ENCODE data around the gene LARP4.
A peak's percentile ranks its signal among the peaks of the same experiment; 100 is the strongest.
"Not testable (repeated sequence)": the region's sequence is repeated elsewhere in the genome, so short reads cannot be mapped to it uniquely, and the experiment has no call there.

LARP4 gene

GRCh38 chr12:50400638-50401499, at the start of gene LARP4:
LARP4 (plus strand) TSS chr12:50400885; CDS start chr12:50401011, 126 bp downstream.
- peak; percentile 100 for DNase-seq (ENCODE audit: low spot score)

- peak; percentile 85 for DNase-seq (ENCODE audit: low spot score)
These were observed 49.3 kb upstream of the LARP4 start for GRCh38 chr12:50351120-50352043.

- no peak for DNase-seq (ENCODE audit: low spot score)
These were observed 47.3 kb upstream of the LARP4 start for GRCh38 chr12:50353404-50353803.

- DNase-seq (ENCODE audit: low spot score): no peak
These were observed 46.7 kb upstream of the LARP4 start for GRCh38 chr12:50353869-50354593.

- DNase-seq (ENCODE audit: low spot score): peak; percentile 32
These were observed 45.8 kb upstream of the LARP4 start for GRCh38 chr12:50354908-50355307.

- no peak for DNase-seq (ENCODE audit: low spot score)
These were observed 45.3 kb upstream of the LARP4 start for GRCh38 chr12:50355365-50355764.

- DNase-seq (ENCODE audit: low spot score): no peak
These were observed 38.0 kb upstream of the LARP4 start for GRCh38 chr12:50362671-50363070.

- DNase-seq (ENCODE audit: low spot score): no peak
These were observed 37.5 kb upstream of the LARP4 start for GRCh38 chr12:50363141-50363540.

GRCh38 chr12:50365709-50366406, 34.8 kb upstream of the LARP4 start:
- no peak for DNase-seq (ENCODE audit: low spot score)

- not testable (repeated sequence) for DNase-seq (ENCODE audit: low spot score)
These were observed 30.0 kb upstream of the LARP4 start for GRCh38 chr12:50370672-50371071.

- DNase-seq (ENCODE audit: low spot score): no peak
These were observed 24.9 kb upstream of the LARP4 start for GRCh38 chr12:50375802-50376201.

- no peak for DNase-seq (ENCODE audit: low spot score)
These were observed 19.8 kb upstream of the LARP4 start for GRCh38 chr12:50380761-50381325.

GRCh38 chr12:50387487-50387886, 13.2 kb upstream of the LARP4 start:
- DNase-seq (ENCODE audit: low spot score): no peak

GRCh38 chr12:50387972-50388478, 12.7 kb upstream of the LARP4 start:
- no peak for DNase-seq (ENCODE audit: low spot score)

- DNase-seq (ENCODE audit: low spot score): not testable (repeated sequence)
These were observed 11.9 kb upstream of the LARP4 start for GRCh38 chr12:50388793-50389192.

- peak; percentile 62 for DNase-seq (ENCODE audit: low spot score)
These were observed 10.4 kb upstream of the LARP4 start for GRCh38 chr12:50390316-50390741.

- DNase-seq (ENCODE audit: low spot score): no peak
These were observed 6.1 kb upstream of the LARP4 start for GRCh38 chr12:50394469-50395029.

GRCh38 chr12:50397117-50397650, 3.5 kb upstream of the LARP4 start:
- DNase-seq (ENCODE audit: low spot score): no peak

- no peak for DNase-seq (ENCODE audit: low spot score)
These were observed 1.8 kb upstream of the LARP4 start for GRCh38 chr12:50398931-50399330.

GRCh38 chr12:50400104-50400637, 514 bp upstream of the LARP4 start:
- peak; percentile 60 for DNase-seq (ENCODE audit: low spot score)
